ENCODE measurements around the gene PDZRN3.

DNA sequence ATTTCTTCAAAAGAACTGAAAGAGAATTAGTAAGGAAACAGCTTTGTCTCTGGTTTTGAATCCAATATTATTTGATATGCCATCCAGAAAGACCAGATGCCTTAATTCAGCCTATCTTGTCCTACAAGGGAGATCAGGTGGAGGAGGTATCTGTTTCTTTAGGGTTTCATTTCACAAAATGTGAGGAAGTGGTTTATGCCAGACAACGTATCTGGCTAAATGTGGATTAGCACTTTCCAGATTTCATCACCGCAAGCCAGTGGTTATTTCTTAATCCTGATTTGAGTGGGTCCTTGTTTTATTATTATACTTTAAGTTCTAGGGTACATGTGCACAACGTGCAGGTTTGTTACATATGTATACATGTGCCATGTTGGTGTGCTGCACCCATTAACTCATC, 292.2 kb downstream of the PDZRN3 start:
- TF ChIP-seq, protein P1, sequence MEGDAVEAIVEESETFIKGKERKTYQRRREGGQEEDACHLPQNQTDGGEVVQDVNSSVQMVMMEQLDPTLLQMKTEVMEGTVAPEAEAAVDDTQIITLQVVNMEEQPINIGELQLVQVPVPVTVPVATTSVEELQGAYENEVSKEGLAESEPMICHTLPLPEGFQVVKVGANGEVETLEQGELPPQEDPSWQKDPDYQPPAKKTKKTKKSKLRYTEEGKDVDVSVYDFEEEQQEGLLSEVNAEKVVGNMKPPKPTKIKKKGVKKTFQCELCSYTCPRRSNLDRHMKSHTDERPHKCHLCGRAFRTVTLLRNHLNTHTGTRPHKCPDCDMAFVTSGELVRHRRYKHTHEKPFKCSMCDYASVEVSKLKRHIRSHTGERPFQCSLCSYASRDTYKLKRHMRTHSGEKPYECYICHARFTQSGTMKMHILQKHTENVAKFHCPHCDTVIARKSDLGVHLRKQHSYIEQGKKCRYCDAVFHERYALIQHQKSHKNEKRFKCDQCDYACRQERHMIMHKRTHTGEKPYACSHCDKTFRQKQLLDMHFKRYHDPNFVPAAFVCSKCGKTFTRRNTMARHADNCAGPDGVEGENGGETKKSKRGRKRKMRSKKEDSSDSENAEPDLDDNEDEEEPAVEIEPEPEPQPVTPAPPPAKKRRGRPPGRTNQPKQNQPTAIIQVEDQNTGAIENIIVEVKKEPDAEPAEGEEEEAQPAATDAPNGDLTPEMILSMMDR (IDR thresholded peaks at IDR 0.05; ENCODE audit: extremely low read depth in 1 of 2, insufficient read depth in 1 of 2, low read depth in 1 of 2, low read length in 2 of 2): no peak
- TF ChIP-seq POLR2AphosphoS5 (IDR thresholded peaks at IDR 0.05; ENCODE audit: insufficient read depth, low read depth, low read length) (no peak), POLR2A (IDR thresholded peaks at IDR 0.05; ENCODE audit: low read depth, low read length) (no peak)
